Breast epithelium (tissue), 4 donors: ENCODE measurements around the gene OR4E2. TPM values are rescaled to one million over a fixed set of nuclear protein-coding genes. Genes with fewer than 3 reads are reported as not detected.
"Not testable (repeated sequence)": the region's sequence is repeated elsewhere in the genome, so short reads cannot be mapped to it uniquely, and the experiment has no call there.

ENCODE experiments used
- DNase-seq, 2 donors: peaks; one replicate each; pipeline ENCODE4 v3.0.0-alpha.2; 2019; ENCODE audit warnings: low spot score in 2 of 2
- H3K27ac ChIP-seq, 2 donors: fragments of 200-600 bp; sonication (generic) in 1 of 2; one replicate each; pipeline ENCODE4 v1.5.1; 2016 to 2019; ENCODE audit warnings: mild to moderate bottlenecking in 1 of 2
- H3K27me3 ChIP-seq, 2 donors: fragments of 200-600 bp; sonication (generic) in 1 of 2; one replicate each; pipeline versions ENCODE4 v1.5.1 to v1.6.0; 2017 to 2019; ENCODE audit warnings: control low read depth in 1 of 2, mild to moderate bottlenecking in 1 of 2
- H3K36me3 ChIP-seq: fragments of 200-600 bp; one replicate; pipeline ENCODE4 v1.5.1; 2019
- H3K4me1 ChIP-seq, 2 donors: fragments of 200-600 bp; sonication (generic); one replicate each; pipeline ENCODE4 v1.5.1; 2016 to 2019; ENCODE audit warnings: control low read depth in 1 of 2
- H3K4me3 ChIP-seq, 3 donors: fragments of 200-600 bp; sonication (generic); 1 replicate in 2 of 3; 2 replicates in 1 of 3; pipeline ENCODE4 v1.5.1; 2016 to 2019; ENCODE audit warnings: mild to moderate bottlenecking in 3 of 3, moderate library complexity in 2 of 3
- H3K9me3 ChIP-seq, 2 donors: fragments of 200-600 bp; sonication (generic) in 1 of 2; one replicate each; pipeline ENCODE4 v1.5.1; 2016 to 2019; ENCODE audit warnings: control low read depth in 1 of 2
- CTCF ChIP-seq, 3 donors: fragments of 450-650 bp; IDR thresholded peaks; one replicate each; pipeline ENCODE4 v1.5.1; 2016 to 2017; ENCODE audit warnings: antibody characterized with exemption in 3 of 3, mild to moderate bottlenecking in 3 of 3, moderate library complexity in 3 of 3
- POLR2A ChIP-seq: fragments of 450-650 bp; IDR thresholded peaks from one replicate; pipeline ENCODE4 v1.6.1; 2016; ENCODE audit warnings: antibody characterized with exemption, mild to moderate bottlenecking, moderate library complexity
- POLR2AphosphoS5 ChIP-seq, 3 donors: sonication (generic); formaldehyde crosslinking; IDR thresholded peaks; one replicate each; pipeline ENCODE4 v1.6.1; 2017; ENCODE audit warnings: antibody characterized with exemption in 3 of 3
- intact Hi-C: fragments of 100-400 bp; cut with DNase I; formaldehyde crosslinking; loops from one replicate; pipeline ENCODE4 v1.15.1; 2023; ENCODE audit warnings: low total_unique reads
- total RNA-seq, 3 donors: library from RNA; depleted of rRNA; stranded (reverse); fragments of >200 nt; gene quantifications; one replicate each; pipeline ENCODE4 v1.1.0, GENCODE V29; 2016

OR4E2 gene
- total RNA-seq, 3 donors from 2014 or later: not detected

DNA sequence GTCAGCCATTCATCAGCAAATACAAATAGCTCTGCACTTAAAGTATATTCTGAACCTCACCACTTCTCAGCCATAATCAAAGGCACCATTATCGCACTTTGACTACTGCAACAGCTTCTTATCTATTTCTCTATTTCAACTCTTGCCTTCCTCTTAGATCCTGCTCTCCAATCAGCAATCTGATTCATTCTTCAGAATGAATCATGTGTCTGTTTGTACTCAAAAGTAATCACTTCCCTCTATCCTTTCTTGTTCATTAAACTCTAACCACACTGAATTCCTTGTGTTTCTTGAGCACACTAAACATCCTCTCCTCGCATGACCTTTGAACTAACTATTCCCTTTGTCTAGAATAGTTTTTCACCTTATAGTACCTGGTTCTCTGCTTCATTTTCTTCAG, 32.8 kb downstream of the OR4E2 start:
- intact Hi-C loops: no loop called here

DNA sequence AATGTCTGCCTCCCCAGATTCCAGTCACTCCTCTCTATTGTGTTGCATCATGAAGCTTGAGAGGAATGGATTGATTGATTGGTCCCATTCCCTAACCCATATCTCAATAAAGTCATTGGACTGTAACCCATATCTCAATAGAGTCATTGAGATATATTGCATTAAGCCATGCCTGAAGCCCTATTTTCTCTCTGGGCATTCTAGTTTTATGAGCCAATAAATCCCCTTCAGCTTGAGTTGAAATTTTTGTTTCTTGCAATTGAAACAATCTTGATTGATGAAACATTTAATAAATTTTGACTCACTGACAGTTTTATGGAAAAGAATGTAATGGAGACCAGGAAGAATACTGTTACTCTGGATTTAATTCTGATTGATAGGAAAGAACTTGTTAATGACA, 40.8 kb downstream of the OR4E2 start:
- no peaks in the 10 kb centered on the region for H3K36me3 ChIP-seq
- intact Hi-C loops: no loop called here
- DNase-seq: no peak
- no peaks in the 10 kb centered on the region for H3K27me3 ChIP-seq
- peaks cover 0 to 5% of the 10 kb centered on the region in 2 donors for H3K9me3 ChIP-seq
- no peaks in the 10 kb centered on the region for H3K4me1 ChIP-seq
- no peak overlapping the region for H3K4me3 ChIP-seq
- no peak for TF ChIP-seq POLR2AphosphoS5 (IDR thresholded peaks at IDR 0.05)
- no peak for TF ChIP-seq POLR2A
- TF ChIP-seq CTCF (IDR thresholded peaks at IDR 0.05): no peak
- no peak overlapping the region for H3K27ac ChIP-seq

More for the DNA sequence above, 32.8 kb downstream of the OR4E2 start:
- no peaks in the 10 kb centered on the region for H3K36me3 ChIP-seq
- H3K27ac ChIP-seq: no peak overlapping the region
- no peaks in the 10 kb centered on the region for H3K9me3 ChIP-seq
- H3K27me3 ChIP-seq: no peaks in the 10 kb centered on the region
- no peak overlapping the region for H3K4me3 ChIP-seq
- no peak for TF ChIP-seq POLR2AphosphoS5 (IDR thresholded peaks at IDR 0.05)
- no peak for TF ChIP-seq POLR2A
- TF ChIP-seq CTCF (IDR thresholded peaks at IDR 0.05): no peak
- no peaks in the 10 kb centered on the region for H3K4me1 ChIP-seq
- no peak for DNase-seq

DNA sequence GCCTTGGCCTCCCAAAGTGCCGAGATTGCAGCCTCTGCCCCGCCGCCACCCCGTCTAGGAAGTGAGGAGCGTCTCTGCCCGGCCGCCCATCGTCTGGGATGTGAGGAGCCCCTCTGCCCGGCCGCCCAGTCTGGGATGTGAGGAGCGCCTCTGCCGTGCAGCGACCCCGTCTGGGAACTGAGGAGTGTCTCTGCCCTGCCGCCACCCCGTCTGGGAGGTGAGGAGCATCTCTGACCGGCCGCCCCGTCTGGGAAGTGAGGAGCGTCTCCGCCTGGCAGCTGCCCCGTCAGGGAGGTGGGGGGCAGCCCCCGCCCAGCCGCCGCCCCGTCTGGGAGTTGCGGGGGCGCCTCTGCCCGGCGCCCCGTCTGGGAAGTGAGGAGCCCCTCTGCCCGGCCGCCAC, 44.0 kb downstream of the OR4E2 start:
- H3K36me3 ChIP-seq, intact Hi-C loops, H3K27ac ChIP-seq, H3K4me1 ChIP-seq, H3K4me3 ChIP-seq, DNase-seq, H3K27me3 ChIP-seq, H3K9me3 ChIP-seq: not testable (repeated sequence)

DNA sequence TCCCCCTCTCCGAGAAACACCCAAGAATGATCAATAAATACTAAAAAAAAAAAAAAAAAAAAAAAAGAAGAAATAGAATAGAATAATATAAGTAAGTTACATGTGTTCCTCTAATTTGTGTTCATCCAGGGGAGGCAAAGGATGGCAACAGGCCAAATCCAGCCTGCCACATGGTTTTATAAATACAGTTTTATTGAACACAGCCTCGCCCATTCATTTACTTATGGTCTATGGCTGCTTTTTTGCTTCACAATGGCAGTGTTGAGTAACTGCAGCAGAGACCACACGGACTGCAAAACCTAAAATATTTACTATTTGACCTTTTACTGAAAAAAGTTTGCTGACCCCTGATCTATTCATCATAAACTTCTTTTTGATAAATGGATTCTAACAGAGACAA, 44.9 kb downstream of the OR4E2 start:
- H3K27me3 ChIP-seq, H3K27ac ChIP-seq, H3K4me1 ChIP-seq, intact Hi-C loops, DNase-seq, H3K4me3 ChIP-seq, H3K9me3 ChIP-seq, H3K36me3 ChIP-seq: not testable (repeated sequence)

DNA sequence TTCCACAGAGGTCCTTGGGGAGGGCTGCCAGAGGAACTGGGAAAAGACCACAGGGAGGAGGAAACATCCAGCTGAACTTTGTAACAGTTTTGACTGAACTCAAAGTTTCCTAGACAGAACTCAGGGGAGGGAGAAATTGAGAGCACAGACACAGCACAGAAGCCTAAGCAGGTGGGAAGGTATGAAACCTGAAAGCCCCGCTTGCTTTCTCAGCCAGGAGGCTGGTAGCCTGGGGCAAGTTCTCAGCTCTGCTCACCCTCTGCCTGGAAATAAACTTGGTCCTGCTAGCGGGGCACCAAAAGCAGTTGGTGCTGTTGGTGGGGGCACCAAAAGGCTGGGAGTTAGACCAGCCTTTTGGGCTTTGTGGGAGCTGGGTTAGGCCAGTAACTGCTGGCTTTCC, 45.9 kb downstream of the OR4E2 start:
- Histone ChIP-seq H3K4me3 (no peak overlapping the region), H3K4me1 (no peaks in the 10 kb centered on the region), H3K36me3 (no peaks in the 10 kb centered on the region), H3K27ac (no peak overlapping the region), H3K27me3 (no peaks in the 10 kb centered on the region), H3K9me3 (peaks cover 0 to 5% of the 10 kb centered on the region in 2 donors)
- DNase-seq: no peak
- TF ChIP-seq POLR2A (no peak), CTCF (IDR thresholded peaks at IDR 0.05) (no peak), POLR2AphosphoS5 (IDR thresholded peaks at IDR 0.05) (no peak)
- intact Hi-C loops: no loop called here

DNA sequence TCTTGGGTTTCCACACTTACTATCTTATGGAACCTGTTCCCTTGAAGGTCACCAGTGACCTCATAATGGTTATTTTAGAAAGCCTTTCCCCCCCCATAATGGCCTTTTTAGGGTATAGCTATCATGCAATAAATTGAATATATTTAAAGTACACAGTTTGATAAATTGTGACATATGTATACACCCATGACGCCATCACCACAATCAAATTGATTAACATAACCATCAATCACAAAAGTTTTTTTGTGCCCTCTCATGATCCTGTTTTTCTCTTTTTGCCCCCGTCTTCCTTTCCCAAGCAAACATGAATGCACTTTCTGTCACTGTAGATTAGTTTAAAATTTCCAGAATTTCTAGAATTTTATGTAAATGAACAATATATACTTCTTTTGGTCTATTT, 48.7 kb downstream of the OR4E2 start:
- DNase-seq: no peak
- no peaks in the 10 kb centered on the region for H3K4me1 ChIP-seq
- no peaks in the 10 kb centered on the region for H3K27me3 ChIP-seq
- TF ChIP-seq CTCF (IDR thresholded peaks at IDR 0.05) (no peak), POLR2AphosphoS5 (IDR thresholded peaks at IDR 0.05) (no peak), POLR2A (no peak)
- no peaks in the 10 kb centered on the region for H3K36me3 ChIP-seq
- H3K9me3 ChIP-seq: peaks cover 0 to 8% of the 10 kb centered on the region in 2 donors
- no peak overlapping the region for H3K4me3 ChIP-seq
- intact Hi-C loops: no loop called here
- no peak overlapping the region for H3K27ac ChIP-seq
